Measurements from ENCODE around the gene NFATC1. TPM values are rescaled to one million over a fixed set of nuclear protein-coding genes. Genes with fewer than 3 reads are reported as not detected.

NFATC1 gene
- total RNA-seq, 1 donor from 2014 or later = 1.1 TPM

DNA sequence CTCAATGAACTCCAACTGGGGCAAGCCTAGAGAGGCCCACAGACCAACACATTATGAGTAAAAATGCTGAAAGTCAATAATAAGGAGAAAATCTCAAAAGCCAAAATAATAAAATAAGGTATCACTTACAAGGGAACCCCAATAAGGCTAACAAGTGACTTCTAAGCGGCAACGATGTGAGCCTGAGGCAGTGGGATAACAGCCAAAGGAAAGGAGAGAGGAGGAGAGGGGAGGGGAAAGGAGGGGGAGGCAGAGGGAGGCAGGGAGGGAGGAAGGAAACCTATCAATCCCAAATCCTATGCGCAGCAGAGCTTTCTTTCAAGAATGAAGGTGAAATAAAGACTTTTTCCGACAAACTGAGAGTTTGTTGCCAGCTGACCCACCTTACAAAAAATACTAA, 6.0 kb upstream of the NFATC1 start:
- no peak for DNase-seq (ENCODE audit: low read depth)

DNA sequence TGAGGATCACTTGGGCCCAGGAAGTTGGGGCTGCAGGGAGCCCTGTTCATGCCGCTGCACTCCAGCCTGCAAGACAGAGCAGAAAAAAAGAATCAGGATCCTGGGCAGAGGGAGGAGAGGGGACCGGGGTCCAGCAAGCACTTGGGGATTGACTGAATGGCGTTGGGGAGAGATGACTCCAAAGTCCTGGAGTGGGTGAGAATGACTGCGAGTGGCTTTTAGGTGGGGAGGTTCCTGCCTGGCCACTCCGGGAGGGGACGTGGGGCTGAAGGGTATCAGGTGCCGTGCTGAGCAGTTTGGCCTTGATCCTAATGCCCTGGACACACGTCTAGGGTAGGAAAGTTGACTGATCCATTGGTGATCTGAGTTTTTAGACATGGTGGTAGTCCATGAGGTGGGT, 3.5 kb upstream of the NFATC1 start:
- DNase-seq (ENCODE audit: low read depth) = no peak

DNA sequence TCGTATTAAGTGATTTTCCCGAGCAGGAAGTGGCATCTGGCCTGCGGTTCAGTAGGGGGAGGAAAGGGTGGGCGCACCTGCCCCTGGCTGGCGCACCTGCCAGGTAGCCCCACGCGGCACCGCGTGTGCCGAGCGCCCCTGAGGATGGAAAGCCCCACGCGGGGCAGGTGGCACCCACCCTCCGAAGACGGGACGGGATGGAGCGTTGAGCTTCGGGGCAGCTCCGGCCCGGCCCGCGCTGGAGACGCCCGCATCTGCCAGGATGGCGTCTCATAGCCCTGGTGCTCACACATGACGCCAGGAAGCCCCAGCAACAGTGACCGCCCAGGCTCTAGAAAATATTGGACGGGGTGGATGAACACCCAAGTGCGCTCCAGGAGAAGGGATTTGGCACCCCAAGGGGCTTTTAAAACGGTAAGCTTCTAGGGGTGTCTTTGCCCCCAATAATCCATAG, 2.5 kb upstream of the NFATC1 start:
- no peak for DNase-seq (ENCODE audit: low read depth)

DNA sequence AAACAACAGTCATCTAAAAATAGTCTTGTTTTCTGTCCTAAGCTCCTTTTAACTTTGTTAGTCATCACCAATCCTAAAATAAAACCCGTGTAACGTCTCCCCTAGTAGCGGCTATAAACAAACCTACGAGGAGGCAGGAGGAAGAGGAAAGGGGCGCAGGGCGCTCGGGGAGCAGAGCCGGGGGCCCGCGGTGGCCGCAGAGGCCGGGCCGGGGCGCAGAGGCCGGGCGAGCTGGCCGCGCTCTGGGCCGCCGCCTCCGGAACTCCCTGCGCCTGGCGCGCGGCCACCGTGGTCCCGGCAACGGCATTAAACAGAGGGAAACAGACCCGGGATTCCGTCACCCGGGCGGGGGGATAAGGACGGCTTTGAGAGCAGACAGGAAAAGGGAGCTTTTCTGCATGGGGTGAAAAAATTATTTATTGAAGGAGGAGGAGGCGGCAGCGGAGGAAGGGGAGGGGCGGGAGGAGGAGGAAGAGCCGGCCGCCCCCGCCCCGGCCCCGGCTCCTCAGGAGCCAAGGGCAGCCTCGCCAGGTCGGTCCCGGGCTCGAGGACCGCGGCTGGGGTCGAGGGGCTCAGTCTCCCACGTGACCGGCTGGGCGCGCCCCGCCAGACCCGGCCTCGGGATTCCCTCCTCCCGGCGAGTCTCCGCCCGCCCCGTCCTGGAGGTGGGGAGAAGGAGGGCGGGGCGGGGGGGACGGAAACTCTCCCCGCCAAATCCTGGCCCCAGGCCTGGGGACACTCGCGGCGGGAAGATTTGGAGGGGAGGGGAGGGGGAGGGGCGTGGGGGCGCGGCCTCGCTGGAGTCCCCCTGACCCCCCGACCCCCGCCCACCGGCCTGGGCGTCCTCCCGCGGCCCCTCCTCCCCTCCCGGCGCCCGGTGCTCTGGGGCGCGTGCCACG, 1.8 kb upstream of the NFATC1 start:
- DNase-seq (ENCODE audit: low read depth) = peak; percentile 68

DNA sequence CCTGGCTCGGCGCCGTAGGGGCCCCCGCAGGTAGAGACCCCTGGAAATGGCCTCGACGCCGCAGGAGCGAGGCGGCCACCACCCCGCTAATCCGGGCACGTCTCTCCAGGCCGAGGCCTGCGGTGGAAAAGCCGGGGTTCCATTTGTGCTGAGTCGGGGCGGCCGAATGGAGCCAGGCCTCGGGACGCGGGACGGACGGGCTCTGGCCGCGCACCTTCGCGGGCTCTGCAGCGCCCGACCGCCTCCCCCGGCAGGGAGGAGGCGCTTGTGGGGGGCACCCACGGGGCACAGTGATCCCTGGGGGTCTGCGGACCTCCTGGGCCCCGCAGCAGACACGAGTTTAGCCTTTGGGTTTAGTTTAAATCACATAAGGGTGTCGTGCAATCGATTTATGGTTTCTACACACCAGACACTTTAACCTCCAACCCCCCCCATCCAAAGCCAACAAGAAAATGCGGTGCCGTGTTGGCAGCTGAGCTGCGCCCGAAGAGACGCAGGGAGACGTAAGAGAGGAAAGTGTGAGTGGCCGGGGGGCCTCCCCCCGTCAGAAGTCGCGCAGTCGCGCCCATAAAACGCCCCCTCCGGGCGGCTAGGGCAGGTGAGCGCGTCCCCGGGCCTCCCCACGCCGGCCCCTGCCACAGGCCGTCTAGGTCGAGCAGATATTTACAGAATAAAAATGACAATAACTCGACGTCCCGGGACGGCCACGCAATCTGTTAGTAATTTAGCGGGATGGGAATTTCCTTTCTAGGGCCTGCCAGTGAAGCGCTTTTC, 1.0 kb upstream of the NFATC1 start:
- no peak for DNase-seq (ENCODE audit: low read depth)

DNA sequence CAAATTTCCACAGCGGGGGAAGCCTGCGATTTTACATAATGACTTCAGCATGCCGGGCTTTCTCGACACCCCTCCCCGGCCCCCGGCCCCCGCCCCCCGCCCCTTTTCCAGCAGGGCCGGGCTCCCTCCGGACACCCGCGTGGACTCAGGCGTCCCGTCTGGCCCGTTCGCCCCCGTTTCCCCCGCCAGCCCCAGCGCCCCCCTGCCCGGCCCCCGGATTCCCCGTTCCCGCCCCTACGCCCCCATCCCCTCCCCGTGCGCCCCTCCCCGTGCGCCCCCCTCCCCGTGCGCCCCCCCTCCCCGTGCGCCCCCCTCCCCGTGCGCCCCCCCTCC, 456 bp upstream of the NFATC1 start:
- no peak for DNase-seq (ENCODE audit: low read depth)

DNA sequence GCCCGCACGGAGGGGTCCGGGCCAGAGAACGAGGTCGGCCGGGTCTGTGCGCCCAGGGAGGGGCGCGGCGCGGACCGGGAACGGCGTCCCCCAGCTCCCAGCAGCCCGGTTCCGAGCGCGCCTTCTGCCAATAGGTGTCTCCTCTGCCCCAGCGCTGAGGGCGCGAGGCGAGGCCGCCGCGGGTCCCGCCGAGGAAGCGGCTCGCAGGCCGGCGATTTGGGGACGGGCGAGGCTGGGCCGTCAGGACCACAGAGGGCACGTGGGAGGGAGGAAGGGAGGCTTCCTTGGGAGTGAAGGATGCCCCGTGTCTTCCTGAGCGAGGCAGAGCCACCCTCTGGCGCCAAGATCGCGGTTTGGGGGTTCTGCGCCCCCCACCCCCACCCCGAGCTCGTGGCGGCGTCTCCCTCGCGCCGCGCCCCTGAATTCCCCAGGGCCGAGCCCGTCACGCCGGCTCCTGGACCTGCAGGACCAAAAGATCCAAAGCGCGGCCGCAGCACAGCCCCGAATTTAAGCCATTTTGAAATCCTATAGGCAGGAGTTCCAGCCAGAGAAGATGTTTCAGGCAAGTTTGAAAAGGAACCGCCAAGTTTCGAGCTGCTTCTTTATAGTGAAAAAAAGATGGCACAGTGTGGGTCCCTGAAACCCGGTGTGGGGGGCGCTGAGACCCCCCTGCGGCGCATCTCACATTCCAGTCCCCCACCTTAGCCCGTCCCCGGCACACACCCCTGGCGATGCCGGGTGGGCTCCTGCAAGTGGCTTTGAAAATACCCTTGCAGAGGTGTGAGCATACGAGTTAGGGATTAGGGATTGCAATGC, 909 bp downstream of the NFATC1 start:
- no peak for DNase-seq (ENCODE audit: low read depth)

DNA sequence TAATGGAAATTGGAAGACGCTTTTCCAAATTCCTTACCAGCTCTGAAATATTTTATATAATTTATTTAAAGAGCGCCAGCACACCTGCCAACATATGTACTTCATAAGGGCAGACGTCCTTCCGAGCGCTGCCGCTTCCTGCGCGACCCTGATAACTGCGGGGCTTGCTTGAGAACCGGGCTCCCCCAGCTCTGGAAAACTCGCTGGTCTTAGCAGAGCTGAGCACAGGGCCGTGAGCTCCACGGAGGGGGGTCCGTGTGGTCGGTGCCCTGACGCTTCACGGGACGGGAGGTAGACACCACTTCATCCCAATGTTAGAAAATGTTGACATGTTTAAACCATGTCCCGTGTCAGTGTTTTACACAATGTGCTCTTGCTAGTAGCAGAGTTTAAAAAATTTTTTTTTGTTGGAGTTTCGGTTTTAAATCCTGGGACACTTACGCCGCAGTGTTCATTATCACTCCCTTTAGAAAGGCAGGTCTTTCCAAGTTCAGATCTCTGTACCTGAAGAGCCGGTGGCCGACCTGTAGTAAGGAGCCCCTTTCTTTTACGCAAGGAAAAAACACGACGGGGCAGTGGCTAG, 1.6 kb downstream of the NFATC1 start:
- no peak for DNase-seq (ENCODE audit: low read depth)

DNA sequence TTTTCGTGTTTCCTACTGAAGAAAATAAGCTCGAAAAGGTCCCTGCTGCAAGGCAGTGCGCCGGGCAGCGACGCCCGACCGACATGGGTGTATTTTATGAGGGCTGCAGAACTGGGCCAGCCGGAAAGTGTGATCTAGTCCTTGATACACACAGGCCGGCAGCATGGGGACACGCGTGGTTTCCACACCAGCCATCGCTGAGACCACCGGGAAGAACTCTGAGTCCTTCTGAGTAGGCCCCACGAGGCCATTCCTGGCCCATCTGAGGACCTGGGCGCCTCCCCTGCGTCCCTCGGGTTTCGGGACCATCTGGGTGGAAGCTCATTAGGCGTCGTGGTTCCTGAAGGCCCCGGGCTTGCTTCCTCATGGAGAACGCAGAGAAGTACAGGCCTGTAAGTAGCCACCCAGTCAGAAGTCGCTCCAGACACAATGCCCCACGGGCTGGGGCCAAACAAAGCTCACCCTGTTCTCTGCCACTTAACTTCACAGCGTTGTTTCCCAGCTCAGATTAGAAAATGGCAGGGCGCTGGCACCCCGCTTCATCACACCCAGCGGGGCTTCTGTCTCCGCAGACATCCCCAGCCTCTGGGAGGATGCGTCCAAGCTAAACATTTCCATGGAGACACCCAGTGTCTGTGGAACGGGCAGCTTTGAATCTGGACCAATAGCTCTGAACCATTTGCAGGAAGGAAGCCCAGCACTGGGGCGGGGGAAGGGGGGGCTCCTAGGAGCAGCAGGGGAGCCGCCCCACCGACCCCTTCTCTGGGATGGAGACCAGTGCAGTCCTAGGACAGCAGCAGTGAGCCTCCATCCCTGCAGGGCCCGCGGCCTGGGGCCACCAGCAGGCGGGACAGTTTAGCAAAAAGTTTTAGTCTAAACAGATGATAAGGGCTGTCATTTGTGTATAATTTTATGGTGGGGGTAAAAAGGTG, 2.4 kb downstream of the NFATC1 start:
- no peak for DNase-seq (ENCODE audit: low read depth)

DNA sequence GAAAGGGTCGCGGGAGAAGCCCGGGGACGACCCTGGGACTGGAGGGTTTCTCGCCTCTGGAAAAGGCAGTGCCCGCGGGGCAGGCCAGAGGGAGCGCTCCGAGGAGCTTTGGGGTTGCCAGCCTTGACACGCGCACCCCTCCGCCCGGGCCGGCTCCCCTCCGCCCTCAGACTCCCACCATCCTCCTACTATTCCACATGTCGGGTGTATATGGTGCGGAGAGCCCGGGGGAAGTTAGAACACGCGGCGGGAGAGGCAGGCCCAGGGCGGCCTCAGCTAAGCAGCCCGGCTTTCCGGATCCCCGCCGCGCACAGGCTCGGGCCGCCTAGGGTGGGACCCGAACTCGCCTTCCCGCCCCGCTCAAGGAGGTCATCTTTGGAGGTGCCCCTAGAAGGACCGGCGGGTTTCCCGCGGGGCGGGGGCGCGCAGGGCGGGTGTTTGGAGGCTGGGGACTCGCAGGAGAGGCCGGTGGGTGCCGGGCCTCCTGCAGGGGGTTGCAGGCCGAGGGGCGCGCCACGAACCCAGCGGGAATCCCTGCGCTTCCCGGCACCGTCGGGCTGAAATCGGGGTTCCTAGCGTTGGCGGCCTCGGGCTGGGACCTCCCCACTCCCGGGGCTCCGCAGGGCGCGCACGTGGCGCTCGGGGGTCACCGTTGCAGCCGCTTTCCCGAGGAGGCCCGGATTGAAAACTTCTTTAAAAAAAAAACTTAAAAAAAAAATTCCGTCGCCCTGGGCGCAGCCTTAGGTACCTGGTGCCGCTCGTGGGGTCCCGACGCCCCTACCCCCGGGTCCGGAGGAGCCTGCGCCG, 3.7 kb downstream of the NFATC1 start:
- no peak for DNase-seq (ENCODE audit: low read depth)

DNA sequence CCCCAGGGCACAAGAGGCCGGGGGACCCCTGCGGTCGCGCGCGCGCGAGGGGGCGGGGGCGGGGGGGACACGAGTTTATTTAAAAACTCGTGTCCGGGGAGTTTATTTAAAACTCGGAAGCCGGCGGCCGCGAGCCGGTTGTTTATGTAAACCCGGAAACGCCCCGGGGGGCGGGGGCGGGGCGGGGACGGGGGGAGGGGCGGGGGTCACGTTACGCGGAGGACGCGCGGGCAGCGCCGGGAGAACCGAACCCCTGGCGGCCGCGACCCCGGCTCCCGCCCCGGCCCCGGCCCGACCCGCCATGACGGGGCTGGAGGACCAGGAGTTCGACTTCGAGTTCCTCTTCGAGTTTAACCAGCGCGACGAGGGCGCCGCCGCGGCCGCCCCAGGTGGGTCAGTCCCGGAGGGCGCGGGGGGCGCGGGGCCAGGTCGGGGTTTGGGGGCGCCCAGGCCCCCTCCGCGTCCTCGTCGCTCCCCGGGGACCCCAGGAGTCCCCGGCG, 4.4 kb downstream of the NFATC1 start:
- DNase-seq (ENCODE audit: low read depth) = no peak

DNA sequence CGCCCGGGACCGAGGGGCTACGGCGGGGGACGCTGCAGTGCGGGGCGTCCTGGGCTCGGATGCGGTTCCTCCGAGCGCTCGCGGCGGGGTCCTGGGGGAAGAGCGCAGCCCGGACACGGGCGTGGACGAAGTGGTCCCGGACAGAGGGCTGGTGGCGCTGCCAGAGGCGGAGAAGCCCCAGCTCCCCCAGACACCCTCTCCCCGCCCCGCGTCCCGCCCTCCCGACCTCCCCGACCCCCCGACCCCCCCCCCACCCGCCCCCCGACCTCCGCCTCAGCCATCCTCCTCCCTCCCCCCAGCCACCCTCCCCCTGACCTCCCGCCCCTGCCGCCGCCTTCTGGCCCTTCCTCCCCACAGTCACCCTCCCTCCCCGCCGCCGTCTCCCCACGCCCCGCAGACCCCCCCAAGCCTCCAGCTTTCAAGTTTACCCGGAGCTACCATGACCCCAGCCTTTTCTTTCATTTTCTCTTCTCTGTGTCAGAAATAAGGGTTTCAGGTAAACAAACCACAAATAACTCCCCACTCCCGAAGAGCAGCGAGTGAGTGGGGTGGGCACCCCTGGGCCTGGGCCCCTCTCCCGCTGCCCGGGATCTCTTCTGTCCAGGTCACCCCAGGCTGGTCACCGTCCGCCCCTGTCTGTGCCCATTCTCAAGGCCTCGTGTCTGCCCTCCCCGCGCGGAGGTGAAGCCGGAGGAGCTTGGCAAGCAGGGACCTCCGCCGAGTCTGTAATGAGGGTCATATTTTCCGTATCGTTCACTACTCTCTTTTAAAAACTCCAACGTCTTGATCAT, 5.1 kb downstream of the NFATC1 start:
- DNase-seq (ENCODE audit: low read depth) = no peak

DNA sequence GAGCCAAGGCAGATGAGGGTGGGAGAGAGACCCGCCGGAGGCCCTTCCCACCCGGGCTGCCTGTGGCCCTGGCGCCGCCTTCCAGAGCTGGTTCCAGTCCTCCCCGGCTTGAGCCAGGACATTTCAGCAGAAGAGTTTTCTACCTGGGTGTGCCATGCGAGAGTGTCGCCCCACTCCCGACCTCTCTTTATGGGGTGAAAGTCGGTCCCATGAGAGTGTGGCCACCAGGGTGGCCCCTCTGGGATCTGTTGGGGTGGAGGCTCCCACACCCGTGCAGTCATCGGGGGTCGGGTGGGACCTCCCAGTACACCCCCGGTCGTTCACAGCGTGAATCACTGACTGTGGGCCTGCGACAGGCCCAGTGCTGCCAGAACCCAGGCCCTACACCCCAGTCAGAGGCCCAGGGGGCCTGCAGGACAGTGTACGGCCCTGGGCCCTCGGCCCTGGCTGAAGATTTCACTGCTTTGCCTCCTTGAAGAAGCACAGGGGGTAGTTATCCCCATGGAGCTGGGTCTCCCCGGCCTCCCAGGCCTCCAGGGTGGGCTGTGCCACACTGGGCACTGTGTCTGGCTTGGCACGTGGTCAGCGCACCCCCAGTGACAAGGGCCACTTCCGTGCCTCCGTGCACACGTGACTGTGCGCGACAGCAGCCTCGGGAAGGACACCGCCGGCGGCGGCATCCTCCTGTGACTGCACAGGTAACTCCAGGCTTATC, 5.9 kb downstream of the NFATC1 start:
- DNase-seq (ENCODE audit: low read depth) = no peak

DNA sequence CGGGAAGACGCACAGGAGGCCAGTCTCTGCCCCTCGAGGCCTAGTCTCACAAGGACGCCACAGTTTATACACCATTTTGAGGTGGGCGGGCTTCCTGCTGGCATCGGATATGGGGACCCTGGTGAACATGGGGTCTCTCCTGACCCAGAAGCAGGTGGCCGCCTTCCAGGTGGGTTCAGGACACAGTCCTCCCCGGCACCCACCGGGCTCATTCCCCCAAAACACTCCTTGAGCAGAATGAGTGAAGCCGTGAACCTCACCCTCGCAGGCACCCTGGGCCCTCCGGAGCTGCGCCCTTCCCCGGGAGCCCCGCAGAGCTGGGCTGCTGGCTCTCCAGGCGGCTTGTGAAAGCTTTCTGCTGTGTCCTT, 6.5 kb downstream of the NFATC1 start:
- no peak for DNase-seq (ENCODE audit: low read depth)

DNA sequence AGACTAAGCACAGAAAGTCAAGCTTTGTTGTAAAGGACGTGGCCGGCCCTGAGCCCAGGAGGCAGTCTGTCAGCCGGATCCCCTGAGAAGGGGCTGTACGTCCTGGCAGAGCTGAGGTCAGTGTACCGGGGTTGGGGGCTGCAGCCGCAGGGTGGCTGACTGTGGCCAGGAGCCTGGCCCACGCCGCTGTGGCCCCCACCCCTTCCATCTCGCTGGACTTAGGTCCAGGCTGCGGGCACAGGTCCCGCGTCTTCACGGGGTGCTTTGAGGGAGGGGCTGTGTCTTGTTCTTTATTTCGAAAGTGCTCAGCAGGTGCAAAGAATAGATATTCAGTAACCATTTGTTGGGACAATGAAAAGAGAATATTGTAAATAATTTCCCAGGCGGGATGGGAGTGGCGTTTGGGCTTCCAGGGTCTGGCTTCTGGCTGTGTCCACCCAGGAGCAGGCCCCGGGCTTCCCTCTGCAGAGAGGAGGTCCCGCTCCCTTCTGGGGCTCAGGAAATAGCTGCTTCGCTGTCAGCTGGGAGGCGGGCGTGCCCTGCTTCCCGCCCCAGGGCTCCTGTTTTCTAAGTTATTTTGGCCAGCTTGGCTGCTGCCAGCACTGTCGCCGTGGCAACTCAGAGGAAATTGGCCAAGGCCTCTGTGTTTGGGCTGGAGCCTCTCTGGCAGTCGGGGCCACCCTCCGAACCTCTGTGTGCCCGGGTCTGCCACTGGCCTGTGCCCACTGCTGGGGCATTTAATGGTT, 7.4 kb downstream of the NFATC1 start:
- DNase-seq (ENCODE audit: low read depth) = no peak

DNA sequence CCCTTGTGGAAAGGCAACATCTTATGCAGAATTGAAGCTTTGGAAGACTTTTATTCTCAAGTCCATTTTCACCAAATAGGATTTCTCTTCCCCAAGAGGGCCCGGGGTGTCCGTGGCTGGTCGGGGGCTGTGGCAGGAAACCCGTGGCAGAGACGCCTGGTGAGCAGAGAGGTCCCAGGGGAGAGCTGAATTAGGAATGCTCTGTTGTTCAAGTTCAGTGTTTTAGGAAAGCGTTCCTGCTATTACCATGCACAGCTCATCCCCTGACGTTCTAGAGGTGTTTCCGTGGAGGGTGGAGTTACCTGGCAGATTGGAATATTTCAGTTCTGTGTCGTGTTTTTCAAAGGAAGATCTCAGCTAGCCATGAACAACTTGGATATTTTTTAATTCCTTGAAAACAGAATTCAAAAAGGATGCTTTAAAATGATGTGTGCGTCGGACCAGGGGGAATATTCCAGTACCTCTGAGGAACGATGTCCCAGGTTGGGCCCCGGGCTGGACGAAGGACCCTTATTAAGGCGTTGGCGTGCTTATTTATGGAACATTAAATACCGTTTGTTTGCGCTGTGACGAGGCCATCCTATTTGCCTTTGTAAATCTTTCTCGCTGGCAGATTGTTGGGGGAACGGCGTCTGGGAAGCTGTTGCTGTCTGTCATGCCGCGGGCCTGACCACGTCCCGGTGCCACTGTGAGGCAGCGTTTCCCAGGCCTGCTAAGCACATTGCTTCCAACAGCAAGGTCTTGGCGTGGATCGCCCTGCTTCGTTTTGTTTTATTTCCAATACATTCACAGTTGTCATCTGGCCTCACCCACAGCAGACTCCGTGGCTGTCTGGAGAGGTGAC, 8.2 kb downstream of the NFATC1 start:
- DNase-seq (ENCODE audit: low read depth) = no peak

DNA sequence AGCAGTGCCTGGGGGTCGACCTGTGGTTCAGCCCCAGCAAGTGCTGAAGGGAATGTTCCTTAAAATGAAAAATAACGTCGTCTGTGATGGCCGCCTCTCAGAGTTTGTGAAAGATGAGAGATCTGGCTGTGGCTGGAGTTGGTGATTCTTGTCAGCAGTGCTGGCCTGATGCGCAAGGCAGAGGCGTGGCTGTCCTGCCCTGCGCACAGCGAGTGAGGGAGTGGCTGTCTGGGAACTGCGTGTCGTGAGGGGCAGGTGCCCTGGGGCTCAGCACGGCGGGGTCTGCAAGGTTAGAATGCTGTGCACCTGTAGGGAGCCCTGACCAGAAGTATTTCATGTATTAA, 8.8 kb downstream of the NFATC1 start:
- no peak for DNase-seq (ENCODE audit: low read depth)

All from renal cortical epithelial cell (primary cell).